RWPE2 (cell line): ENCODE data around the gene ANKS1B.

Source experiments
- ATAC-seq: fragments of 200-7000 bp; cut with Tn5 transposase; 3 replicates; pipeline ENCODE4 v1.9.1; 2021; ENCODE audit warnings: low read depth
- DNase-seq: peaks from one replicate; pipeline ENCODE4 v3.0.0-alpha.2; 2020; ENCODE audit warnings: low spot score
- H3K27ac ChIP-seq: fragments of 450-650 bp; 2 replicates; pipeline ENCODE4 v1.5.1; 2017; ENCODE audit warnings: mild to moderate bottlenecking; ENCODE audit not compliant: poor library complexity, severe bottlenecking
- H3K27me3 ChIP-seq: fragments of 250-450 bp; sonication (Bioruptor Pico); 2 replicates; pipeline ENCODE4 v1.5.1; 2021; ENCODE audit warnings: mild to moderate bottlenecking, moderate library complexity; ENCODE audit not compliant: insufficient read depth, poor library complexity, severe bottlenecking
- H3K36me3 ChIP-seq: fragments of 250-450 bp; sonication (Bioruptor Pico); 2 replicates; pipeline ENCODE4 v1.5.1; 2020; ENCODE audit warnings: low read depth, mild to moderate bottlenecking, moderate library complexity
- H3K4me1 ChIP-seq: fragments of 250-450 bp; sonication (Bioruptor Pico); 2 replicates; pipeline ENCODE4 v1.5.1; 2021; ENCODE audit warnings: mild to moderate bottlenecking, moderate library complexity; ENCODE audit not compliant: insufficient read depth, poor library complexity, severe bottlenecking
- H3K4me3 ChIP-seq: fragments of 250-450 bp; sonication (Bioruptor Pico); 2 replicates; pipeline ENCODE4 v1.5.1; 2021; ENCODE audit warnings: mild to moderate bottlenecking, moderate library complexity; ENCODE audit not compliant: severe bottlenecking
- H3K9me3 ChIP-seq: fragments of 250-450 bp; sonication (Bioruptor Pico); 2 replicates; pipeline ENCODE4 v1.5.1; 2021; ENCODE audit warnings: mild to moderate bottlenecking, moderate library complexity; ENCODE audit not compliant: severe bottlenecking
- CTCF ChIP-seq: fragments of 450-650 bp; IDR thresholded peaks from one replicate; pipeline ENCODE4 v1.5.1; 2017; ENCODE audit warnings: mild to moderate bottlenecking, moderate library complexity; ENCODE audit not compliant: poor library complexity, severe bottlenecking

ANKS1B gene

GRCh38 chr12:99122496-99122895, 862.2 kb downstream of the ANKS1B start:
- no peak for DNase-seq
- Histone ChIP-seq H3K9me3 (no peaks in the 10 kb centered on the region), H3K27ac (no peak overlapping the region), H3K4me1 (no peaks in the 10 kb centered on the region), H3K27me3 (peaks cover 3% of the 10 kb centered on the region), H3K36me3 (no peaks in the 10 kb centered on the region), H3K4me3 (no peak overlapping the region)
- no peak for TF ChIP-seq CTCF
- ATAC-seq, result no peak

GRCh38 chr12:99121546-99121945, 863.2 kb downstream of the ANKS1B start:
- Histone ChIP-seq H3K9me3 (no peaks in the 10 kb centered on the region), H3K4me3 (no peak overlapping the region), H3K4me1 (no peaks in the 10 kb centered on the region), H3K27ac (no peak overlapping the region), H3K27me3 (peaks cover 3% of the 10 kb centered on the region), H3K36me3 (no peaks in the 10 kb centered on the region)
- no peak for DNase-seq
- no peak for ATAC-seq
- TF ChIP-seq CTCF, result no peak

- Histone ChIP-seq H3K4me3 (no peak overlapping the region), H3K4me1 (no peaks in the 10 kb centered on the region), H3K27me3 (peaks cover 3% of the 10 kb centered on the region), H3K27ac (no peak overlapping the region), H3K36me3 (no peaks in the 10 kb centered on the region), H3K9me3 (no peaks in the 10 kb centered on the region)
- no peak for ATAC-seq
- TF ChIP-seq CTCF, result no peak
- DNase-seq, result no peak
These were observed 864.8 kb downstream of the ANKS1B start for GRCh38 chr12:99119943-99120342.

- DNase-seq, result no peak
- Histone ChIP-seq H3K27me3 (peaks cover 3% of the 10 kb centered on the region), H3K4me1 (no peaks in the 10 kb centered on the region), H3K27ac (no peak overlapping the region), H3K4me3 (no peak overlapping the region), H3K36me3 (no peaks in the 10 kb centered on the region), H3K9me3 (no peaks in the 10 kb centered on the region)
- no peak for TF ChIP-seq CTCF
- no peak for ATAC-seq
These were observed 865.3 kb downstream of the ANKS1B start for GRCh38 chr12:99119449-99119848.

- Histone ChIP-seq H3K4me1 (no peaks in the 10 kb centered on the region), H3K36me3 (no peaks in the 10 kb centered on the region), H3K27ac (no peak overlapping the region), H3K27me3 (no peaks in the 10 kb centered on the region), H3K9me3 (peaks cover 1% of the 10 kb centered on the region), H3K4me3 (no peak overlapping the region)
- TF ChIP-seq CTCF, result no peak
- DNase-seq (no peak), ATAC-seq (no peak)
These were observed 873.1 kb downstream of the ANKS1B start for GRCh38 chr12:99111600-99111999.
